ENCODE results near the gene NTRK2.

NTRK2 gene

GRCh38 chr9:84750152-84750865 is 80.8 kb downstream of the NTRK2 start:
- TF ChIP-seq ZNF837 (tag by site-specific recombination; IDR thresholded peaks at IDR 0.05) (no peak), ZNF202 (tag by site-specific recombination; IDR thresholded peaks at IDR 0.05; ENCODE audit: borderline replicate concordance) (no peak), HOXA7 (CRISPR knock-in tag; IDR thresholded peaks at IDR 0.05; ENCODE audit: borderline replicate concordance) (no peak), KLF9 (tag by site-specific recombination; IDR thresholded peaks at IDR 0.05; ENCODE audit: low read depth) (no peak), ZNF433 (tag by site-specific recombination; IDR thresholded peaks at IDR 0.05; ENCODE audit: low read depth) (no peak), ZBTB7A (tag by site-specific recombination; IDR thresholded peaks at IDR 0.05; ENCODE audit: low read depth) (no peak), ZNF292 (tag by site-specific recombination; IDR thresholded peaks at IDR 0.05; ENCODE audit: borderline replicate concordance, low read depth) (no peak), ZNF596 (tag by site-specific recombination; IDR thresholded peaks at IDR 0.05) (no peak), ZNF514 (tag by site-specific recombination; IDR thresholded peaks at IDR 0.05) (no peak), ZNF843 (tag by site-specific recombination; IDR thresholded peaks at IDR 0.05) (no peak), GLIS1 (tag by site-specific recombination; IDR thresholded peaks at IDR 0.05) (no peak), ZNF10 (tag by site-specific recombination; IDR thresholded peaks at IDR 0.05) (no peak), SETDB1 (IDR thresholded peaks at IDR 0.05; ENCODE audit: insufficient read length, low read length) (no peak)
- TF ChIP-seq, protein P1, sequence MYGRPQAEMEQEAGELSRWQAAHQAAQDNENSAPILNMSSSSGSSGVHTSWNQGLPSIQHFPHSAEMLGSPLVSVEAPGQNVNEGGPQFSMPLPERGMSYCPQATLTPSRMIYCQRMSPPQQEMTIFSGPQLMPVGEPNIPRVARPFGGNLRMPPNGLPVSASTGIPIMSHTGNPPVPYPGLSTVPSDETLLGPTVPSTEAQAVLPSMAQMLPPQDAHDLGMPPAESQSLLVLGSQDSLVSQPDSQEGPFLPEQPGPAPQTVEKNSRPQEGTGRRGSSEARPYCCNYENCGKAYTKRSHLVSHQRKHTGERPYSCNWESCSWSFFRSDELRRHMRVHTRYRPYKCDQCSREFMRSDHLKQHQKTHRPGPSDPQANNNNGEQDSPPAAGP (tag by site-specific recombination; IDR thresholded peaks at IDR 0.05) = no peak
- no peaks in the 10 kb centered on the region for H3K4me1 ChIP-seq (ENCODE audit: control insufficient read depth, insufficient read depth, low read length)
- POLR2A ChIA-PET = no interaction called here
- H3K9me3 ChIP-seq (ENCODE audit: control insufficient read depth, insufficient read depth, low read depth, low read length) = no peaks in the 10 kb centered on the region
- H3K27ac ChIP-seq (ENCODE audit: extremely low read depth, low read depth, low read length) = no peak overlapping the region
- no peak overlapping the region for H3K4me3 ChIP-seq (ENCODE audit: low read depth, low read length)
- no peaks in the 10 kb centered on the region for H3K36me3 ChIP-seq (ENCODE audit: control insufficient read depth in 2 of 2, insufficient read depth in 1 of 2, low read length in 2 of 2)
- CTCF ChIA-PET = interaction anchor here (0.8 kb wide), 1 partner anchor 16 kb away, joined by 5 read pairs; no protein-coding TSS in a partner anchor

DNA sequence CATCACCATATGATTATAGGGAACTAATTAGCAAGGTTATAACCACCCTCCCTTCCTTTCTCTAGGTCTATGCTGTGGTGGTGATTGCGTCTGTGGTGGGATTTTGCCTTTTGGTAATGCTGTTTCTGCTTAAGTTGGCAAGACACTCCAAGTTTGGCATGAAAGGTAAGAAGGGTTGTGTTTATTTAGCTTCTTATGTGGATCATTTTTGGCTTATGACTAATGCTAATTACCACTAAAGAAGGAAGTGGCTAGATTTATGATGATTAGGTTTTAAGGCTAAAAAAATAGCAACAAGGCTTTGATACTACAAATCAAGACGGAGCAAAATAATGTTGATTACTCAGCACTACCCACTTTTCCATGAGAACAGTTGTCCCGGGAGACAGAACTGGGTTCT is 82.4 kb downstream of the NTRK2 start:
- TF ChIP-seq ZNF510 (tag by site-specific recombination; IDR thresholded peaks at IDR 0.05; ENCODE audit: insufficient replicate concordance) (no peak), ZNF670 (tag by site-specific recombination; IDR thresholded peaks at IDR 0.05; ENCODE audit: low read depth) (no peak), HIC1 (tag by site-specific recombination; IDR thresholded peaks at IDR 0.05) (no peak), ZNF664 (tag by site-specific recombination; IDR thresholded peaks at IDR 0.05) (no peak), ZNF433 (tag by site-specific recombination; IDR thresholded peaks at IDR 0.05; ENCODE audit: low read depth) (no peak), ZNF48 (tag by site-specific recombination; IDR thresholded peaks at IDR 0.05) (no peak), ZNF837 (tag by site-specific recombination; IDR thresholded peaks at IDR 0.05) (no peak), ZNF292 (tag by site-specific recombination; IDR thresholded peaks at IDR 0.05; ENCODE audit: borderline replicate concordance, low read depth) (no peak), ZNF701 (tag by site-specific recombination; IDR thresholded peaks at IDR 0.05) (no peak), ZNF404 (tag by site-specific recombination; IDR thresholded peaks at IDR 0.05) (no peak)
- TF ChIP-seq, protein P2, sequence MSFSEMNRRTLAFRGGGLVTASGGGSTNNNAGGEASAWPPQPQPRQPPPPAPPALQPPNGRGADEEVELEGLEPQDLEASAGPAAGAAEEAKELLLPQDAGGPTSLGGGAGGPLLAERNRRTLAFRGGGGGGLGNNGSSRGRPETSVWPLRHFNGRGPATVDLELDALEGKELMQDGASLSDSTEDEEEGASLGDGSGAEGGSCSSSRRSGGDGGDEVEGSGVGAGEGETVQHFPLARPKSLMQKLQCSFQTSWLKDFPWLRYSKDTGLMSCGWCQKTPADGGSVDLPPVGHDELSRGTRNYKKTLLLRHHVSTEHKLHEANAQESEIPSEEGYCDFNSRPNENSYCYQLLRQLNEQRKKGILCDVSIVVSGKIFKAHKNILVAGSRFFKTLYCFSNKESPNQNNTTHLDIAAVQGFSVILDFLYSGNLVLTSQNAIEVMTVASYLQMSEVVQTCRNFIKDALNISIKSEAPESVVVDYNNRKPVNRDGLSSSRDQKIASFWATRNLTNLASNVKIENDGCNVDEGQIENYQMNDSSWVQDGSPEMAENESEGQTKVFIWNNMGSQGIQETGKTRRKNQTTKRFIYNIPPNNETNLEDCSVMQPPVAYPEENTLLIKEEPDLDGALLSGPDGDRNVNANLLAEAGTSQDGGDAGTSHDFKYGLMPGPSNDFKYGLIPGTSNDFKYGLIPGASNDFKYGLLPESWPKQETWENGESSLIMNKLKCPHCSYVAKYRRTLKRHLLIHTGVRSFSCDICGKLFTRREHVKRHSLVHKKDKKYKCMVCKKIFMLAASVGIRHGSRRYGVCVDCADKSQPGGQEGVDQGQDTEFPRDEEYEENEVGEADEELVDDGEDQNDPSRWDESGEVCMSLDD (tag by site-specific recombination; IDR thresholded peaks at IDR 0.05) = no peak
- CTCF ChIA-PET = interaction anchor here (1.1 kb wide), 1 partner anchor 102 kb away, joined by 3 read pairs; no protein-coding TSS in a partner anchor
- no peaks in the 10 kb centered on the region for H3K4me1 ChIP-seq (ENCODE audit: control insufficient read depth, insufficient read depth, low read length)
- no peak overlapping the region for H3K4me3 ChIP-seq (ENCODE audit: low read depth, low read length)
- POLR2A ChIA-PET = no interaction called here
- H3K36me3 ChIP-seq (ENCODE audit: control insufficient read depth in 2 of 2, insufficient read depth in 1 of 2, low read length in 2 of 2) = no peaks in the 10 kb centered on the region
- H3K9me3 ChIP-seq (ENCODE audit: control insufficient read depth, insufficient read depth, low read depth, low read length) = no peaks in the 10 kb centered on the region
- H3K27ac ChIP-seq (ENCODE audit: extremely low read depth, low read depth, low read length) = no peak overlapping the region

Data from HEK293 (cell line).